ENCODE results near the gene SDCCAG8.

GRCh38 chr1:243218059-243218458 lies 37.8 kb upstream of the SDCCAG8 start:
- TF ChIP-seq ZFX (IDR thresholded peaks at IDR 0.05; ENCODE audit: borderline replicate concordance) (no peak), CTCF (IDR thresholded peaks at IDR 0.05) (no peak)
